Esophagus muscularis mucosa (tissue), 4 donors: Measurements from ENCODE around the gene SSC5D. TPM values are rescaled to one million over a fixed set of nuclear protein-coding genes. Genes with fewer than 3 reads are reported as not detected.
A peak's percentile ranks its signal among the peaks of the same experiment; 100 is the strongest.

Source experiments
- DNase-seq: peaks from one replicate; pipeline ENCODE4 v3.0.0-alpha.2; 2017; ENCODE audit errors: extremely low spot score
- H3K27ac ChIP-seq, 4 donors: fragments of 200-600 bp; sonication (generic); replicated peaks in 1 of 4; 1 replicate in 3 of 4; 2 replicates in 1 of 4; pipeline ENCODE4 v1.5.1; 2016 to 2019; ENCODE audit warnings: mild to moderate bottlenecking in 1 of 4
- H3K27me3 ChIP-seq, 4 donors: fragments of 200-600 bp; sonication (generic); one replicate each; pipeline versions ENCODE4 v1.5.1 to v1.6.0; 2016 to 2019
- H3K36me3 ChIP-seq, 4 donors: fragments of 200-600 bp; sonication (generic); one replicate each; pipeline ENCODE4 v1.5.1; 2016 to 2019
- H3K4me1 ChIP-seq, 4 donors: fragments of 200-600 bp; sonication (generic); one replicate each; pipeline ENCODE4 v1.5.1; 2016 to 2019
- H3K4me3 ChIP-seq, 4 donors: fragments of 200-600 bp; sonication (generic); 1 replicate in 2 of 4; 2 replicates in 2 of 4; pipeline ENCODE4 v1.5.1; 2016 to 2019; ENCODE audit warnings: mild to moderate bottlenecking in 4 of 4, moderate library complexity in 1 of 4
- H3K9me3 ChIP-seq, 4 donors: fragments of 200-600 bp; sonication (generic); 1 replicate in 3 of 4; 2 replicates in 1 of 4; pipeline ENCODE4 v1.5.1; 2016 to 2019
- EP300 ChIP-seq: sonication (generic); formaldehyde crosslinking; IDR thresholded peaks from one replicate; pipeline ENCODE4 v1.6.1; 2017; ENCODE audit warnings: antibody characterized with exemption
- POLR2A ChIP-seq: fragments of 450-650 bp; IDR thresholded peaks from one replicate; pipeline ENCODE4 v1.6.1; 2017; ENCODE audit warnings: antibody characterized with exemption, moderate library complexity, mild to moderate bottlenecking, low read depth
- POLR2AphosphoS5 ChIP-seq, 2 donors: sonication (generic); formaldehyde crosslinking; IDR thresholded peaks; one replicate each; pipeline ENCODE4 v1.6.1; 2017; ENCODE audit warnings: antibody characterized with exemption in 2 of 2
- WGBS: methylation state at CpG from one replicate; pipeline ENCODE4 v1.1.5; 2018; 5-methylcytosine and 5-hydroxymethylcytosine counted together
- intact Hi-C: fragments of 100-400 bp; cut with DNase I; formaldehyde crosslinking; loops from one replicate; pipeline ENCODE4 v1.15.1; 2023
- total RNA-seq, 4 donors: library from RNA; depleted of rRNA; stranded (reverse); fragments of >200 nt; gene quantifications; one replicate each; pipeline versions ENCODE4 v1.1.0 to v1.2.1, GENCODE V29; 2016
- TF ChIP-seq, protein P1 (sequence below), 3 experiments: fragments of 200-600 bp in 2 of 3; fragments of 450-650 bp in 1 of 3; sonication (generic) in 2 of 3; IDR thresholded peaks; one replicate each; pipeline ENCODE4 v1.5.1; 2017 to 2019; ENCODE audit warnings: antibody characterized with exemption in 3 of 3, mild to moderate bottlenecking in 2 of 3, moderate library complexity in 1 of 3

Gene SSC5D
- total RNA-seq, 4 donors from 2014 or later: 9.5 to 41.2 (median 14.6) TPM

DNA sequence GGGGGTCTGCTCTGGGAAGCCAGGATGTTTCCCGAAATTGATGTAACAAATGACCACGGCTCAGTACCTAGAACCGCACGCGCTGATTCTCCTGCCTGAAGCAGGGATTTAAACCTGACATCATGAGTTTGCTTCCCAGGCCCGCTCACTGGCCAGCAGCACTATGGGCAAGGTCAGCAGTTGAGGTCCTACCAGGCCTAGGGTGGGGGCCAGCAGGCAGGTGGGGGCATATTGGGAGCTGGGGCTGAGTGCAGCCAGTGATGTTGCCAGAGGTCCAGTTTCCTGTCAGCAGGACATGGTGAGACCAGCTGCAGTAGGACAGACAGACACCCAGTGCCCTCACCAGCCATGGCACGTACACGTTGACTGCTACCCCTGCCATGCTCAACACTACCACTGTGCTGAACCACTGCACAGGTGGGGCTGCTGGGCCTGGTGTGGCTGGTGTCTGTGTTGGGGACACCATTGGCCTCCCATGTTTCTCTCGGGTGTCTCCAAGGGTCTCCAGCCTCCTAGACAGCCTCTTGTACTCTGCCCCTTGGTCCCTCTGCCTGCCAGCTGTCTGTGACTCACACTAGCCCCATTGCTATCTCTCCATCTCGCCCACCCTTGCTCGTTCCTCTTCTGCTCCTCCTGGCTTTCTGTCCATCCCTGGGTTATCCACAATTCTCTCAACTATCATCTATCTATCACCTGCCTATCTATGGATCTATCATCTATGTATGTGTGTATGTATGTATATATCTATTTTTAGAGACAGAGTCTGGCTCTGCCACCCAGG, 22.6 kb upstream of the SSC5D start:
- Histone ChIP-seq H3K27ac (no peak overlapping the region), H3K27me3 (no peaks in the 10 kb centered on the region), H3K4me1 (peaks cover 18 to 28% (median 24%) of the 10 kb centered on the region in 4 donors), H3K4me3 (no peak overlapping the region), H3K36me3 (no peaks in the 10 kb centered on the region), H3K9me3 (no peaks in the 10 kb centered on the region)
- WGBS: 86% methylated on average over 8 of the region's 11 CpGs
- TF ChIP-seq, protein P1, sequence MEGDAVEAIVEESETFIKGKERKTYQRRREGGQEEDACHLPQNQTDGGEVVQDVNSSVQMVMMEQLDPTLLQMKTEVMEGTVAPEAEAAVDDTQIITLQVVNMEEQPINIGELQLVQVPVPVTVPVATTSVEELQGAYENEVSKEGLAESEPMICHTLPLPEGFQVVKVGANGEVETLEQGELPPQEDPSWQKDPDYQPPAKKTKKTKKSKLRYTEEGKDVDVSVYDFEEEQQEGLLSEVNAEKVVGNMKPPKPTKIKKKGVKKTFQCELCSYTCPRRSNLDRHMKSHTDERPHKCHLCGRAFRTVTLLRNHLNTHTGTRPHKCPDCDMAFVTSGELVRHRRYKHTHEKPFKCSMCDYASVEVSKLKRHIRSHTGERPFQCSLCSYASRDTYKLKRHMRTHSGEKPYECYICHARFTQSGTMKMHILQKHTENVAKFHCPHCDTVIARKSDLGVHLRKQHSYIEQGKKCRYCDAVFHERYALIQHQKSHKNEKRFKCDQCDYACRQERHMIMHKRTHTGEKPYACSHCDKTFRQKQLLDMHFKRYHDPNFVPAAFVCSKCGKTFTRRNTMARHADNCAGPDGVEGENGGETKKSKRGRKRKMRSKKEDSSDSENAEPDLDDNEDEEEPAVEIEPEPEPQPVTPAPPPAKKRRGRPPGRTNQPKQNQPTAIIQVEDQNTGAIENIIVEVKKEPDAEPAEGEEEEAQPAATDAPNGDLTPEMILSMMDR (IDR thresholded peaks at IDR 0.05): no peak
- TF ChIP-seq POLR2A (no peak), EP300 (no peak), POLR2AphosphoS5 (IDR thresholded peaks at IDR 0.05) (no peak)
- no peak for DNase-seq
- intact Hi-C loops: no loop called here

DNA sequence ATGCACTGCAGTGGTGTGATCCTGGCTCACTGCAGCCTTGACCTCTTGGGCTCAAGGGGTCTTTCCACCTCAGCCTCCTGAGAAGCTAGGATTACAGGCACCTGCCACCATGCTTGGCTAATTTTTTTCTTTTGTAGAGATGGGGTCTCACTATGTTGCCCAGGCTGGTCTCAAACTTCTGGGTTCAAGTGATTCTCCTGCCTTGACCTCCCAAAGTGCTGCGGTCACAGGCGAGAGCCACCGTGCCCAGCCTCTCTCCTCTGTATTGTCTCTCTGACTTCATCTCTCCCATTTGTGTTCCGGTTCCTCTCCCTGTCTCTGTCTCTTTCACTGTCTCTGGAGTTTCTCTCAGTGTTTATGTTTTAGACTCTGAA, 22.0 kb upstream of the SSC5D start:
- intact Hi-C loops: no loop called here
- Histone ChIP-seq H3K9me3 (no peaks in the 10 kb centered on the region), H3K27ac (no peak overlapping the region), H3K4me1 (peaks cover 13 to 23% (median 18%) of the 10 kb centered on the region in 4 donors), H3K4me3 (no peak overlapping the region), H3K36me3 (no peaks in the 10 kb centered on the region), H3K27me3 (no peaks in the 10 kb centered on the region)
- TF ChIP-seq POLR2A (no peak), EP300 (no peak), POLR2AphosphoS5 (IDR thresholded peaks at IDR 0.05) (no peak)
- TF ChIP-seq, protein P1 (IDR thresholded peaks at IDR 0.05): no peak
- 86% methylated on average over 4 of the region's 4 CpGs for WGBS
- no peak for DNase-seq

DNA sequence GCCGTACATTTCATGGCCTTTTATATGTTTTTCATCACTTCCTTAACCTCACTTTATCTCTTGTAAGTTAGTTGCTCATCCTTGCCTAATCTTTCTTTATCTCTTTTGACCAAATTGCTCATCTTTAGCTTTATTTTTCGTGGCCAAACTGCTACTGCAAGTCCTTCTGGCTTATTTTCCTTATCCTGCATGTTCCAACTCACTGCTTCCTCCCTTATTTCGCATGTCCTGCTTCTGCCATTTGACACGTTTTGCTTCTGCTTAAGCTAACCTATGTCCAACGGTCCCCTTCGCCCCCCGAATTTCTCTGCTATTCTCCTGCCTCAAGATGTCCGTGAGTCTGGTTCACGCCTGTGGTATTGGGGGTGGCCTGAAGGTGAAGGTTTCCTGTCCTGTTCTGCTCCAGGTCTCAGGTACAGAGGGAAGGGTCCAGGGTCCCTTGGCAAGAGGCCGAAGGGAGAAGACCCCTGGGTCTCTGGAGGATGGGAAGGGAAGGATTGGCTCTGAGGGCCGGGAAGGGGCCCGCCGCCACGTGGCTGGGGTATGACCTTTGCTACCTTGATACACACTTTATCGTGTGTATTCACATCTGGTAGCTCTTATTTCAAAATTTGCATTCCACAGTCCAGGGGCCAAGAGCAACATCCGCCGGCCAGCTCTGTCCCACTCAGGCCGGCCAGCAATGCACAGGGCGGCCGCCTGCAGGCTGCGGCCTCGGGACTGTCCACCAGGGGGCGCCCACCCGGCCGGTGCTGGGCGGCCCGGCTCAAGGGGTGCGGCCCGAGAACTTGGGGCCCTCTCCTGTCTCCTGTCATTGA, 20.8 kb upstream of the SSC5D start:
- 49% methylated on average over 15 of the region's 29 CpGs for WGBS
- Histone ChIP-seq H3K4me3 (no peak overlapping the region), H3K4me1 (peaks cover 8 to 15% (median 12%) of the 10 kb centered on the region in 4 donors), H3K9me3 (no peaks in the 10 kb centered on the region), H3K27me3 (no peaks in the 10 kb centered on the region), H3K36me3 (no peaks in the 10 kb centered on the region), H3K27ac (peak overlapping the region in 1 of 4 donors; percentile 42)
- TF ChIP-seq EP300 (no peak), POLR2A (no peak), POLR2AphosphoS5 (IDR thresholded peaks at IDR 0.05) (peak; percentile 19 to 65)
- TF ChIP-seq, protein P1 (IDR thresholded peaks at IDR 0.05): peak in 2 of 3 experiments; percentile 96 to 97
- intact Hi-C loops: loop anchor here (1.0 kb wide), 1 partner anchor 37 kb away; no protein-coding TSS in a partner anchor
- no peak for DNase-seq

DNA sequence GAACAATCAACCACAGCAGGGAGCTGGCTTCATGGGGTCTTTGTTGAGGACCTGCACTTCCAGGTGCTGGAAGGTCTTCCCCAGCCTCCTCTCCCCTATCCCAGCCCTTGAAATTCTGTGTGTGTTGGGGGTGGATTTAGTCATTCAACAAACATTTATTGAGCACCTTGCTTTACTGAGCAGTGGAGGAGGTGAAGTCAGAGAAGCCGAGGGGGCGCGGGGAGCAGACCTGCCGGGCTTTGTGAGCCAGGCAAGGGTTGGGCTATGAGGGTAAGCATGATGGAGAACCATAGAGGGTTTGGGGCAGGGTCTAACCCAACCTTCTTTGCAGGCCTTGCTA, 20.2 kb upstream of the SSC5D start:
- 38% methylated on average over 4 of the region's 4 CpGs for WGBS
- H3K36me3 ChIP-seq: no peaks in the 10 kb centered on the region
- no peaks in the 10 kb centered on the region for H3K27me3 ChIP-seq
- H3K9me3 ChIP-seq: no peaks in the 10 kb centered on the region
- H3K27ac ChIP-seq: no peak overlapping the region
- intact Hi-C loops: no loop called here
- H3K4me3 ChIP-seq: no peak overlapping the region
- peaks cover 8 to 10% (median 9%) of the 10 kb centered on the region in 4 donors for H3K4me1 ChIP-seq
- no peak for TF ChIP-seq EP300
- TF ChIP-seq, protein P1 (IDR thresholded peaks at IDR 0.05): no peak
- no peak for TF ChIP-seq POLR2A
- no peak for TF ChIP-seq POLR2AphosphoS5 (IDR thresholded peaks at IDR 0.05)
- no peak for DNase-seq
